T47D (cell line): ENCODE results near the gene USH2A.
A peak's percentile ranks its signal among the peaks of the same experiment; 100 is the strongest.

ENCODE experiments used
- DNase-seq, 2 experiments: peaks; one replicate each; pipeline versions ENCODE4 v3.0.0 to v3.0.0-alpha.2; 2011 to 2012; ENCODE audit warnings: low read depth in 1 of 2, low spot score in 1 of 2
- JUND ChIP-seq: IDR thresholded peaks from 2 replicates; pipeline ENCODE4 v1.6.1; 2012; ENCODE audit warnings: low read depth
- in situ Hi-C: cut with HindIII; loops from 2 replicates; pipeline ENCODE4 v1.10.0; 2016; ENCODE audit warnings: low sequenced_read_pairs, low pct_unique_long_range_greater_than_20kb

USH2A gene

DNA sequence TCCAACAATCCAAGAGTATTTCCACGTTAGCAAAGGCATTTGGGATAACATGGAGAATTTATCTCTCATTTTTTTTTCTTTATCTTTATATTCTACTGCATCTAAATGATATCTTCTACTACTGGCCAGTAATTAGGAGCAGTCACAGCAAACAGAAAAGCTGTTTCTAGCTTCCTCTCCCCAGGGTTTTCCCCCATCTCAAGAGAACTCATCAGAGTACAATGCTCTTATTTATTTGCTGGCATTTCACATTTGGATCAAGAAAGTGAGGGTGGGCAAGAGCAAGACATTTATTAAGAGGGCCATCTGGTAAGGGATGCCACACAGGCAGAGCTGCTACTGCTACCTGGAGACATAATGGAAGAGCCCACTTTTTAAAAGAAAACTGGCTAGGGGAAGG is 368.2 kb downstream of the USH2A start:
- DNase-seq = no peak
- no peak for TF ChIP-seq JUND
- in situ Hi-C loops = no loop called here

GRCh38 chr1:216054600-216054999 is 368.6 kb downstream of the USH2A start:
- in situ Hi-C loops = no loop called here
- no peak for TF ChIP-seq JUND
- DNase-seq = no peak

DNA sequence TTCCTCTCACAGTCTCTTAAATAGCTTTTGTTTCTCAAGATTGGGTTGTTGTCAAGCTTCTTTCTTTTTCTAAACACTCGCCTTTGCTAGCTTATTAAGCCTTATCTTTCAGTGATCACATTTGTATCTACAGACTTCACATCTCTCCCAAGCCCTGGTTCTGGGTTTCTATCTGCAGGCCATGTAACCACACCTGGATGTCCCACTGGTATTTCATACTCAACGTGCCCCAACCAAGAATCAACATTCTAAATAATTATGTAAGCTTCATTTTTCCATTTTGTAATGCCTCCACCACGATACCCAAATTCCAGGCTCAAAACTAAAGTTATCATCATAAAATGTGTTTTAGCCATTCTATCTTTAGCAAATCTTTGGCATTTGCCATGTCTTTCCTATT is 372.2 kb downstream of the USH2A start:
- no peak for TF ChIP-seq JUND
- in situ Hi-C loops = no loop called here
- no peak for DNase-seq

GRCh38 chr1:216049741-216050430 is 373.4 kb downstream of the USH2A start:
- in situ Hi-C loops = no loop called here
- TF ChIP-seq JUND = no peak
- DNase-seq = no peak

- in situ Hi-C loops = no loop called here
- no peak for DNase-seq
- TF ChIP-seq JUND = no peak
These were observed 375.3 kb downstream of the USH2A start for GRCh38 chr1:216047811-216048572.

GRCh38 chr1:216046336-216046735 is 376.9 kb downstream of the USH2A start:
- DNase-seq = no peak
- TF ChIP-seq JUND = no peak
- in situ Hi-C loops = no loop called here

- in situ Hi-C loops = no loop called here
- no peak for TF ChIP-seq JUND
- no peak for DNase-seq
These were observed 377.8 kb downstream of the USH2A start for GRCh38 chr1:216045400-216045799.

GRCh38 chr1:216044538-216044937 is 378.7 kb downstream of the USH2A start:
- DNase-seq = no peak
- in situ Hi-C loops = no loop called here
- no peak for TF ChIP-seq JUND

DNA sequence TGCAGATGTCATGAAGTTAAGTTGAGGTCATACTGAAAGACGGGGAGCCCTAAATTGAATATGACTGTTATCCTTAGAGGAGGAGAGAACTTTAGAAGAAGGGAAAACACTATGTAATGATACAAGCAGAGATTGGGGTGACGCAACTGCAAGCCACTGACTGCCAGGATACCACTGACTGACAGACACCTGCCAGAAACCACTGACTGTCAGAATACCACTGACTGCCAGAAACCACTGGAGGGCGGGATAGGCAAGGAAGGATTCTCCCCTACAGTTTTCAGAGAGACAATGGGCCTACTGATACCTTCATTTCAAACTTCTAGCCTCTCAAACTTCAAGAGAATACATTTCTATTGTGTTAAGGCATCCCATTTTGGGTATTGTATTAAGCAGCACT is 388.7 kb downstream of the USH2A start:
- no peak for TF ChIP-seq JUND
- peak in 1 of 2 experiments; percentile 67 for DNase-seq
- in situ Hi-C loops = no loop called here

DNA sequence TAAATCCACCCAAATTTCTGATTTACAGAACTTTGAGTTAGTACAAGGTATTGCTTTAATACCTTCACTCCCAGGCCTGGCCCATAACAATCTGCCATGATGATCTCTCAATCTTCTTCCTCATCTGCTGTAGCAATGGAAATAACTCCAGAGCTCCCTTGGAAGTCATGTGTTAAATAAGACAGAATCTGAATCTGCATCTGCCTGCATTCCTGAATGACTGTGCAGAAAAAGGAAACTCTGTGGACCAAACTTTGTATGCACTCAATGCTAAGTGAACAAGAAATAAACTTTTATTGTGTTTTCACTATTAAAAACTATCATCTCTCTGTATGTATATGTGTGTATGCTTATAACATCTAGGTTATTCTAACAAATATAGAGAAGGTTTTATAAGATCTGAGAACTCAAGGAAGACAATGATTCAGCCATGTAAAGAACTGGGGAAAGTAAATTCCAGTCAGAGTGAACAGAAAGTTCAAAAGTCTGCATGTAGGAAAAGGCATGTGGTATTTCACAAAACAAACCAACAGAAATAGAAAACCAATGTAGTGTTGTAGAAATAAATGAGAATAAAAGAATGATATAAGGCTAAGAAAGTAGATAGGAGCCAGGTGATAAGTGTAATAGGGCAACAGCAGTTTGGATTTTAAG is 390.2 kb downstream of the USH2A start:
- TF ChIP-seq JUND = no peak
- in situ Hi-C loops = no loop called here
- DNase-seq = no peak

GRCh38 chr1:216032284-216032683 is 391.0 kb downstream of the USH2A start:
- in situ Hi-C loops = no loop called here
- no peak for DNase-seq
- TF ChIP-seq JUND = no peak

GRCh38 chr1:216028631-216029030 is 394.6 kb downstream of the USH2A start:
- DNase-seq = no peak
- TF ChIP-seq JUND = no peak
- in situ Hi-C loops = no loop called here

DNA sequence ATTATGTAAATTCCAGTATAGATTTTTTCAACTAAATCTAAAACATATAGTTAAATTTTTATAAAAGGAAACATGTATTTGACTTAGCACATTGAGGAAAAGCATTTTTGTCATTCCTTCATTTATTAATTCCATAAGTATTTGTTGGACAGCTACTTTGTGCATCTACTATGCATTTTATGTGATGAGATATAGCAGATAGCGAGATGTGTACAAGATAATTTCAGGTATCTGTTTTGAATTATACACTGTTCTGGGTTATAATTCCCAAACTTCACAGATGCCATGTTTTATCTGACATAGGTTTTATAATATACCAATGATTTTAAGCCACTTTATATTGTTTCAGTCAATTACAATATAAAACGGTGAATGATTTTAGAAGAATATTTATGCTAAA is 398.7 kb downstream of the USH2A start:
- no peak for DNase-seq
- no peak for TF ChIP-seq JUND
- in situ Hi-C loops = no loop called here
